H1 (cell line): ENCODE measurements around the gene PGAP2. TPM values are rescaled to one million over a fixed set of nuclear protein-coding genes. Genes with fewer than 3 reads are reported as not detected.
A peak's percentile ranks its signal among the peaks of the same experiment; 100 is the strongest.

Experiments used
- ASH2L ChIP-seq: fragments of 200-600, 300-600 bp; sonication (generic); IDR thresholded peaks from one replicate; pipeline ENCODE4 v1.7.1; 2017; ENCODE audit warnings: low read length
- EGR1 ChIP-seq: IDR thresholded peaks from 2 replicates; pipeline ENCODE4 v1.6.1; 2011; ENCODE audit warnings: low read depth, low read length, borderline replicate concordance
- EZH2 ChIP-seq: fragments of 200-600 bp; sonication (generic); IDR thresholded peaks from 2 replicates; pipeline ENCODE4 v1.7.1; 2012; ENCODE audit warnings: low read depth, mild to moderate bottlenecking, moderate library complexity, low read length, inconsistent platforms; ENCODE audit not compliant: severe bottlenecking
- GABPA ChIP-seq: IDR thresholded peaks from 2 replicates; pipeline ENCODE4 v1.6.1; 2011; ENCODE audit warnings: mild to moderate bottlenecking, low read length, moderate library complexity, borderline replicate concordance; ENCODE audit not compliant: insufficient read depth
- HDAC2 ChIP-seq, 2 experiments: fragments of 300-600 bp in 1 of 2; sonication (generic) in 1 of 2; IDR thresholded peaks; 2 replicates each; pipeline ENCODE4 v1.6.1; 2011 to 2012; ENCODE audit warnings: low read depth in 2 of 2, low read length in 2 of 2, mild to moderate bottlenecking in 2 of 2, moderate library complexity in 2 of 2, borderline replicate concordance in 1 of 2, inconsistent platforms in 1 of 2
- NANOG ChIP-seq: IDR thresholded peaks from 2 replicates; pipeline ENCODE4 v1.6.1; 2011; ENCODE audit warnings: low read length, low read depth, mild to moderate bottlenecking, inconsistent platforms; ENCODE audit not compliant: insufficient read depth, poor library complexity, severe bottlenecking
- POLR2A ChIP-seq, 2 experiments: IDR thresholded peaks; 1 replicate in 1 of 2; 2 replicates in 1 of 2; pipeline ENCODE4 v1.6.1; 2011; ENCODE audit warnings: low read depth in 2 of 2, low read length in 2 of 2, mild to moderate bottlenecking in 2 of 2; ENCODE audit errors: control extremely low read depth in 1 of 2
- POLR2AphosphoS5 ChIP-seq: IDR thresholded peaks from 2 replicates; pipeline ENCODE4 v1.6.1; 2011; ENCODE audit warnings: low read depth, low read length
- RXRA ChIP-seq: IDR thresholded peaks from 2 replicates; pipeline ENCODE4 v1.6.1; 2011; ENCODE audit warnings: low read depth, mild to moderate bottlenecking, low read length, moderate library complexity; ENCODE audit not compliant: insufficient read depth
- SP2 ChIP-seq: IDR thresholded peaks from 2 replicates; pipeline ENCODE4 v1.6.1; 2012; ENCODE audit warnings: mild to moderate bottlenecking, low read length, inconsistent platforms
- SP4 ChIP-seq: IDR thresholded peaks from 2 replicates; pipeline ENCODE4 v1.6.1; 2012; ENCODE audit warnings: low read length, inconsistent platforms
- SUZ12 ChIP-seq: fragments of 200-600 bp; sonication (generic); IDR thresholded peaks from 2 replicates; pipeline ENCODE4 v1.6.1; 2012; ENCODE audit warnings: mild to moderate bottlenecking, inconsistent platforms, low read length, moderate library complexity, mixed read lengths
- TAF7 ChIP-seq: optimal IDR thresholded peaks from 2 replicates; pipeline ENCODE3; 2011; ENCODE audit warnings: low read depth, mild to moderate bottlenecking, inconsistent platforms, low read length, moderate library complexity, borderline replicate concordance
- TBP ChIP-seq: IDR thresholded peaks from 2 replicates; pipeline ENCODE4 v1.6.1; 2011; ENCODE audit warnings: low read depth, low read length, improper control_type of control experiment
- TCF12 ChIP-seq: IDR thresholded peaks from 2 replicates; pipeline ENCODE4 v1.6.1; 2011; ENCODE audit warnings: low read depth, mild to moderate bottlenecking, low read length
- polyA plus RNA-seq, 7 experiments: library from polyadenylated mRNA; depleted of rRNA in 3 of 7; stranded (reverse) in 5 of 7; unstranded in 2 of 7; fragments of >200 nt in 5 of 7; fragments of 200-250 nt in 2 of 7; gene quantifications; 1 replicate in 5 of 7; 2 replicates in 1 of 7; 4 replicates in 1 of 7; pipeline versions ENCODE4 v1.2.1 to v1.2.3, GENCODE V29; 2011 to 2013; ENCODE audit warnings: missing spikeins in 2 of 7, mixed read lengths in 2 of 7
- total RNA-seq: library from RNA; stranded (reverse); fragmentation: NEBNext Ultra II Directional; extraction: Animal tissue kit (Norgen Biotek cat#: 25700); gene quantifications from 2 replicates; pipeline ENCODE4 v1.2.1, GENCODE V29; 2021
- TF ChIP-seq, protein P1 (sequence below), 3 experiments: IDR thresholded peaks; 1 replicate in 2 of 3; 2 replicates in 1 of 3; pipeline versions ENCODE4 v1.5.1 to v1.6.1; 2011; ENCODE audit warnings: low read length in 3 of 3, mild to moderate bottlenecking in 3 of 3, inconsistent platforms in 2 of 3, low read depth in 1 of 3, moderate library complexity in 1 of 3; ENCODE audit not compliant: insufficient read depth in 1 of 3; ENCODE audit errors: control extremely low read depth in 1 of 3
- TF ChIP-seq, protein P2 (sequence below): IDR thresholded peaks from 2 replicates; pipeline ENCODE4 v1.6.1; 2012; ENCODE audit warnings: low read length, inconsistent platforms
- TF ChIP-seq, protein P3 (sequence below): IDR thresholded peaks from 2 replicates; pipeline ENCODE4 v1.6.1; 2011; ENCODE audit warnings: low read depth, mild to moderate bottlenecking, low read length; ENCODE audit not compliant: insufficient read depth
- TF ChIP-seq, protein P4 (sequence below): IDR thresholded peaks from 2 replicates; pipeline ENCODE4 v1.6.1; 2012; ENCODE audit warnings: inconsistent platforms

PGAP2 gene
- total and polyA plus RNA-seq, 2 of the 8 experiments (the other 6 are each of a cell fraction or from before 2014, with no cell fraction given) = 56.5 to 106 TPM

DNA sequence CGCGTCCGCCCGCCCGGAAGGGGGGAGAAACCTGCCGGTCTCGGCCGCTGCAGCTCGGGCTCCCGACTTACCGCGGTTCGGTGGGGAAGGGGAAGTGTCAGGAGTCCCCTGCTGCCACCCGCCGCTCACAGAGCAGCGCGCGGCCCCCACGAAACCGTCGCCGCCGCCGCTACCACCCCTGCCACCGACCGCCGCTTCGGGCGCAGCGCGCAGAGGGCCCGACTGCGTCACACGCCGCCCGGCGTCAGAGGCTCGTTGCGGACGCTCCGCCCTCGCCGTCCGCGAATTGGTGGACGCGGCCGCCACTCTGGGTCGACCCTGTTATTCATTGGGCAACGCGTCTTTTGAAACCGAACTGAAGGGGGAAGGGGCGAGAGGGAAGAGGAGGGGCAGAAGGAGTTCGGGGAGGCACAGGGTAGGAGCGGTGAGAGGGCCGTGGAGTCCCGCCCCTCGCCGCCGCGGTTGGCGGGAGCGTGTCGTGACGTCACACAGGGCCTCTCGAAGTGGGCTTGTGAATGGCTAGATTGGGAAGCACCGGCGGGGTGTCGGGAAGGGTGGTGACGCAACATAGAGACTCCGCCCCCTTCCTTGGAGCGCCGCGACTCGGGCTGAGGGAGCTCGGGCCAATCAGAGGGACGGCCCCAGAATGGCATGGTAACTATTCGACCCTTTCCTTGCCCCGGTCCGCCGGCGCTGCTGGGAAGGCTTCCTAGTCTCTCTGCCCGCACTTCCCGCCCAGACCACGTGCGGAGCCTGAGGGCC lies 10.8 kb upstream of the PGAP2 start, which contains the start of gene NUP98 (continued):
- no peak for TF ChIP-seq TCF12
- peak; percentile 83 for TF ChIP-seq TBP
- no peak for TF ChIP-seq RXRA
- TF ChIP-seq EGR1 = no peak
- TF ChIP-seq POLR2AphosphoS5 = peak; percentile 98
- TF ChIP-seq ASH2L = peak; percentile 55
- peak; percentile 72 for TF ChIP-seq SP2
- TF ChIP-seq, protein P1, sequence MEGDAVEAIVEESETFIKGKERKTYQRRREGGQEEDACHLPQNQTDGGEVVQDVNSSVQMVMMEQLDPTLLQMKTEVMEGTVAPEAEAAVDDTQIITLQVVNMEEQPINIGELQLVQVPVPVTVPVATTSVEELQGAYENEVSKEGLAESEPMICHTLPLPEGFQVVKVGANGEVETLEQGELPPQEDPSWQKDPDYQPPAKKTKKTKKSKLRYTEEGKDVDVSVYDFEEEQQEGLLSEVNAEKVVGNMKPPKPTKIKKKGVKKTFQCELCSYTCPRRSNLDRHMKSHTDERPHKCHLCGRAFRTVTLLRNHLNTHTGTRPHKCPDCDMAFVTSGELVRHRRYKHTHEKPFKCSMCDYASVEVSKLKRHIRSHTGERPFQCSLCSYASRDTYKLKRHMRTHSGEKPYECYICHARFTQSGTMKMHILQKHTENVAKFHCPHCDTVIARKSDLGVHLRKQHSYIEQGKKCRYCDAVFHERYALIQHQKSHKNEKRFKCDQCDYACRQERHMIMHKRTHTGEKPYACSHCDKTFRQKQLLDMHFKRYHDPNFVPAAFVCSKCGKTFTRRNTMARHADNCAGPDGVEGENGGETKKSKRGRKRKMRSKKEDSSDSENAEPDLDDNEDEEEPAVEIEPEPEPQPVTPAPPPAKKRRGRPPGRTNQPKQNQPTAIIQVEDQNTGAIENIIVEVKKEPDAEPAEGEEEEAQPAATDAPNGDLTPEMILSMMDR (IDR thresholded peaks at IDR 0.05; ENCODE audit: control extremely low read depth in 1 of 3, insufficient read depth in 1 of 3, low read depth in 1 of 3, low read length in 3 of 3) = no peak
- TF ChIP-seq, protein P2, sequence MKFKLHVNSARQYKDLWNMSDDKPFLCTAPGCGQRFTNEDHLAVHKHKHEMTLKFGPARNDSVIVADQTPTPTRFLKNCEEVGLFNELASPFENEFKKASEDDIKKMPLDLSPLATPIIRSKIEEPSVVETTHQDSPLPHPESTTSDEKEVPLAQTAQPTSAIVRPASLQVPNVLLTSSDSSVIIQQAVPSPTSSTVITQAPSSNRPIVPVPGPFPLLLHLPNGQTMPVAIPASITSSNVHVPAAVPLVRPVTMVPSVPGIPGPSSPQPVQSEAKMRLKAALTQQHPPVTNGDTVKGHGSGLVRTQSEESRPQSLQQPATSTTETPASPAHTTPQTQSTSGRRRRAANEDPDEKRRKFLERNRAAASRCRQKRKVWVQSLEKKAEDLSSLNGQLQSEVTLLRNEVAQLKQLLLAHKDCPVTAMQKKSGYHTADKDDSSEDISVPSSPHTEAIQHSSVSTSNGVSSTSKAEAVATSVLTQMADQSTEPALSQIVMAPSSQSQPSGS = no peak
- no peak for TF ChIP-seq GABPA
- peak; percentile 18; the same call in 1 of the 2 replicates for TF ChIP-seq SP4
- TF ChIP-seq EZH2 = no peak
- peak; percentile 78 for TF ChIP-seq TAF7
- TF ChIP-seq HDAC2 (IDR thresholded peaks at IDR 0.05; ENCODE audit: borderline replicate concordance in 1 of 2, low read depth in 2 of 2, low read length in 2 of 2) = no peak
- TF ChIP-seq, protein P3, sequence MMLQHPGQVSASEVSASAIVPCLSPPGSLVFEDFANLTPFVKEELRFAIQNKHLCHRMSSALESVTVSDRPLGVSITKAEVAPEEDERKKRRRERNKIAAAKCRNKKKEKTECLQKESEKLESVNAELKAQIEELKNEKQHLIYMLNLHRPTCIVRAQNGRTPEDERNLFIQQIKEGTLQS = peak; percentile 69; the same call in 1 of the 2 replicates
- peak; percentile 90 to 97 for TF ChIP-seq POLR2A (IDR thresholded peaks at IDR 0.05; ENCODE audit: control extremely low read depth in 1 of 2, low read depth in 2 of 2, low read length in 2 of 2)
- no peak for TF ChIP-seq SUZ12
- no peak for TF ChIP-seq NANOG
- TF ChIP-seq, protein P4, sequence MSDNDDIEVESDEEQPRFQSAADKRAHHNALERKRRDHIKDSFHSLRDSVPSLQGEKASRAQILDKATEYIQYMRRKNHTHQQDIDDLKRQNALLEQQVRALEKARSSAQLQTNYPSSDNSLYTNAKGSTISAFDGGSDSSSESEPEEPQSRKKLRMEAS = peak; percentile 99
